Endodermal cell (in vitro differentiated cells): ENCODE data around the gene HES6. TPM values are rescaled to one million over a fixed set of nuclear protein-coding genes. Genes with fewer than 3 reads are reported as not detected.
"Not testable (repeated sequence)": the region's sequence is repeated elsewhere in the genome, so short reads cannot be mapped to it uniquely, and the experiment has no call there.

ENCODE experiments used
- DNase-seq: peaks from one replicate; pipeline ENCODE4 v3.0.0-alpha.2; 2017
- H3K27ac ChIP-seq: 2 replicates; pipeline ENCODE4 v1.5.1; 2013; ENCODE audit warnings: mild to moderate bottlenecking, low read depth, low read length, moderate library complexity
- H3K27me3 ChIP-seq: 2 replicates; pipeline ENCODE4 v1.6.1; 2013; ENCODE audit warnings: mild to moderate bottlenecking, low read length, moderate library complexity; ENCODE audit not compliant: insufficient read depth, control insufficient read depth, poor library complexity, severe bottlenecking
- H3K36me3 ChIP-seq: 2 replicates; pipeline ENCODE4 v1.7.0; 2013; ENCODE audit warnings: mild to moderate bottlenecking, low read length, moderate library complexity; ENCODE audit not compliant: control insufficient read depth, insufficient read depth
- H3K4me1 ChIP-seq: one replicate; pipeline ENCODE4 v1.7.0; 2013; ENCODE audit warnings: low read length; ENCODE audit not compliant: control insufficient read depth, insufficient read depth
- H3K4me3 ChIP-seq: 2 replicates; pipeline ENCODE4 v1.5.1; 2013; ENCODE audit warnings: mild to moderate bottlenecking, low read length, moderate library complexity
- H3K9ac ChIP-seq: 2 replicates; pipeline ENCODE4 v1.6.1; 2013; ENCODE audit warnings: mild to moderate bottlenecking, low read length, moderate library complexity; ENCODE audit not compliant: poor library complexity, severe bottlenecking; ENCODE audit errors: extremely low read depth
- H3K9me3 ChIP-seq: 2 replicates; pipeline ENCODE4 v1.6.1; 2013; ENCODE audit warnings: mild to moderate bottlenecking, low read length, moderate library complexity; ENCODE audit not compliant: control insufficient read depth
- H3K27ac Mint-ChIP-seq: 2 replicates; pipeline ENCODE4 v1.8.0; 2020; ENCODE audit warnings: mixed read lengths
- H3K27me3 Mint-ChIP-seq: 2 replicates; pipeline ENCODE4 v1.8.0; 2021; ENCODE audit warnings: mild to moderate bottlenecking, mixed read lengths; ENCODE audit not compliant: insufficient read depth
- H3K36me3 Mint-ChIP-seq: 2 replicates; pipeline ENCODE4 v1.8.0; 2020; ENCODE audit warnings: low read depth, mixed read lengths
- H3K4me1 Mint-ChIP-seq: 2 replicates; pipeline ENCODE4 v1.8.0; 2020; ENCODE audit warnings: mixed read lengths
- H3K4me3 Mint-ChIP-seq: 2 replicates; pipeline ENCODE4 v1.8.0; 2020; ENCODE audit warnings: mild to moderate bottlenecking, moderate library complexity, mixed read lengths
- H3K9me3 Mint-ChIP-seq: 2 replicates; pipeline ENCODE4 v1.8.0; 2020; ENCODE audit warnings: mild to moderate bottlenecking, mixed read lengths
- CTCF ChIP-seq: fragments of 200-600 bp; sonication (generic); conservative IDR thresholded peaks from 2 replicates; pipeline ENCODE4 v1.5.0; 2021; ENCODE audit warnings: antibody characterized with exemption, mild to moderate bottlenecking
- WGBS, 2 experiments: methylation state at CpG; one replicate each; pipeline versions ENCODE4 v1.1.5 to v1.1.7; 2013; ENCODE audit warnings: missing lambda C conversion rate in 2 of 2, mixed read lengths in 1 of 2; ENCODE audit not compliant: insufficient coverage in 1 of 2, insufficient read length in 1 of 2; 5-methylcytosine and 5-hydroxymethylcytosine counted together
- total RNA-seq, 2 donors: library from RNA; stranded (reverse); fragmentation: NEBNext Ultra II Directional in 1 of 2; extraction: Animal tissue kit (Norgen Biotek cat#: 25700) in 1 of 2; gene quantifications; 2 replicates in 1 of 2; 3 replicates in 1 of 2; pipeline ENCODE4 v1.2.1, GENCODE V29; 2021

Gene HES6
- total RNA-seq, 2 donors from 2014 or later = 17.8 to 26.3 TPM

GRCh38 chr2:238272156-238272555 is 32.3 kb upstream of the HES6 start:
- H3K27ac ChIP-seq = no peak overlapping the region
- no peaks in the 10 kb centered on the region for H3K4me1 Mint-ChIP-seq
- no peaks in the 10 kb centered on the region for H3K4me1 ChIP-seq
- H3K27me3 ChIP-seq = no peaks in the 10 kb centered on the region
- H3K4me3 ChIP-seq = no peak overlapping the region
- peaks cover 67% of the 10 kb centered on the region for H3K36me3 Mint-ChIP-seq
- no peaks in the 10 kb centered on the region for H3K9me3 Mint-ChIP-seq
- WGBS, 2 experiments = 92% methylated on average over 4 of the region's 4 CpGs; no CpG with 5 or more reads in 1 of the 2 experiments
- no peak overlapping the region for H3K27ac Mint-ChIP-seq
- H3K9ac ChIP-seq = no peak overlapping the region
- peaks cover 67% of the 10 kb centered on the region for H3K36me3 ChIP-seq
- no peaks in the 10 kb centered on the region for H3K27me3 Mint-ChIP-seq
- no peak overlapping the region for H3K4me3 Mint-ChIP-seq
- TF ChIP-seq CTCF = no peak
- DNase-seq = no peak
- H3K9me3 ChIP-seq = no peaks in the 10 kb centered on the region

DNA sequence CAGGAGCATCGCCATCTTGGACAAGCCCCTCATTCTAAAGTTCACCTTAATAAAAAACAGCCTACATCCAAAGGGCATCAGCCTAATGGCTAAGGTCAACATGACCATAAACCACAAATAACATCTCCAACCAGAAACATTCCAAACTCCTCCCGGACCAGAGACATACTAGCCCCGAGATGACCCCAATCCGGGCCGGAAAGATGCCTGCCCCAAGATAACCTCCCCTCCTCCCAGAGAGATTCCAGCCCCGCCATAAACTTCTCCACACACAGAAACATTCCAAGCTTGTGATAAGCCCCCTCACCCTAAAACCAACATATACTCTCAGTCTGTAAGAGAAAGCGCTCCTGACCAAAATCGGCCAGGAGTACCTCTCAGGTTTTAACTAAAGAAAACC is 31.8 kb upstream of the HES6 start:
- H3K4me1 Mint-ChIP-seq, H3K4me1 ChIP-seq, DNase-seq, H3K27me3 Mint-ChIP-seq, H3K9me3 Mint-ChIP-seq, H3K27ac Mint-ChIP-seq, H3K9ac ChIP-seq, H3K27ac ChIP-seq, H3K4me3 Mint-ChIP-seq, H3K27me3 ChIP-seq, H3K4me3 ChIP-seq, H3K9me3 ChIP-seq: not testable (repeated sequence)
- peaks cover 62% of the 10 kb centered on the region for H3K36me3 ChIP-seq
- peaks cover 65% of the 10 kb centered on the region for H3K36me3 Mint-ChIP-seq
- WGBS, 2 experiments = 93 to 100% methylated on average over 3 to 8 of the region's 8 CpGs

DNA sequence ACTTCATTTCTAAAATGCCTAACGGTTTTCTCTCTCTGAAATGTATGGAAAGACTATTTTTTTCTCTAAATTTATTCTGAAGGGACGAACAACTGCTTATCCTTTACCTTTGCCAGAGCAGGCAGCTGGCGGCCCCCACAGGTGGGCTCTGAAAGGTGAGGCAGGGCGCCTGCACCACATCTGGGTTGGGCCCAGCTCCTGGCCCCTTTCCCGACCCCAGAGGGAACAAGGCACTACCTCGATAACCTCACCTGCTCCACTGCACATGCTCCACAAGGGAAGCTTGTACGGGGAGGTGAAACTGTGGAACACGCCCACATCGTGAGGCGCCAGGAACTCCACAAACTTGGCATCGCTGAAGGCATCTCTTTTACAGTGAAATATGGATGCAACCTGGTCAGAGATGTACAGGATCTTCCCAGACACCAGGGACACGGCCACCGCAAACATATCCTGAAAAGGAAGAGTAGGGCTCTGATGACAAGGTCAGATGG is 31.3 kb upstream of the HES6 start:
- Mint-ChIP-seq H3K27me3 (no peaks in the 10 kb centered on the region), H3K4me1 (no peaks in the 10 kb centered on the region), H3K27ac (no peak overlapping the region), H3K9me3 (no peaks in the 10 kb centered on the region), H3K4me3 (no peak overlapping the region), H3K36me3 (peaks cover 64% of the 10 kb centered on the region)
- Histone ChIP-seq H3K4me3 (no peak overlapping the region), H3K27ac (no peak overlapping the region), H3K4me1 (no peaks in the 10 kb centered on the region), H3K9me3 (no peaks in the 10 kb centered on the region), H3K36me3 (peaks cover 62% of the 10 kb centered on the region), H3K9ac (no peak overlapping the region), H3K27me3 (no peaks in the 10 kb centered on the region)
- DNase-seq = no peak
- no peak for TF ChIP-seq CTCF
- 85 to 94% methylated on average over 9 to 13 of the region's 13 CpGs for WGBS, 2 experiments

DNA sequence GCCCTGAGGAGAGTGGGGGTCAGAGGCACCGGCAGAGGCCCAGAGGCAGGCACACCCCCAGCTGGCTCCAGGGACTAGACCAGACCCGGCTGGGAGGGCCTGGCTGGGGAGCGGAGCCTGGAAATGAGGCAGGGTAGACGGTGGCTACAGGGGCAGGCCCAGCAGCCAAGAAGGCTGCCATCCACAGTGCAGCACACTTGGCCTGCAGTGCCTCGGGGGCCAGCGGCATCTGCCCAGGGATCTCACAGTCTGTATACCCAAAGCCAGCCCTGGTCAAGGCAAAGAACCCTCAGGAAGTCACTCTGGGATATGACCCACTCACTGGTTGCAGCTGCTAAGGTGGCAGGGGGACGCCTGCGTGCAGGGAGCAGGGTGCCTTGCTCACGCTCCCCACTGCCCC is 30.8 kb upstream of the HES6 start:
- DNase-seq = no peak
- Mint-ChIP-seq H3K36me3 (peaks cover 63% of the 10 kb centered on the region), H3K27me3 (no peaks in the 10 kb centered on the region), H3K9me3 (no peaks in the 10 kb centered on the region), H3K27ac (no peak overlapping the region), H3K4me3 (no peak overlapping the region), H3K4me1 (no peaks in the 10 kb centered on the region)
- Histone ChIP-seq H3K27me3 (no peaks in the 10 kb centered on the region), H3K4me3 (no peak overlapping the region), H3K4me1 (no peaks in the 10 kb centered on the region), H3K36me3 (peaks cover 61% of the 10 kb centered on the region), H3K9ac (no peak overlapping the region), H3K27ac (no peak overlapping the region), H3K9me3 (no peaks in the 10 kb centered on the region)
- TF ChIP-seq CTCF = no peak
- WGBS, 2 experiments = 96 to 100% methylated on average over 5 to 9 of the region's 9 CpGs
